Heart left ventricle (tissue), 13 donors: ENCODE data around the gene GPR137.

ENCODE experiments used
- CTCF ChIP-seq, 12 donors: fragments of 200-600 bp; sonication (generic) in 4 of 12; IDR thresholded peaks; one replicate each; pipeline versions ENCODE4 v1.5.0 to v1.8.0; 2018 to 2022; ENCODE audit warnings: antibody characterized with exemption in 12 of 12, mild to moderate bottlenecking in 5 of 12
- POLR2A ChIP-seq, 2 donors: fragments of 450-650 bp; IDR thresholded peaks; one replicate each; pipeline ENCODE4 v1.6.1; 2017; ENCODE audit warnings: antibody characterized with exemption in 2 of 2, mild to moderate bottlenecking in 2 of 2, moderate library complexity in 2 of 2
- donor health status: ischemic (EF 13 %, LVEDD 7.1; RV severe dilation, severe dysfunction).
- donor health status: DM: no; HTN: yes; CAD: no.
- donor health status: DM: no; HTN: no; CAD: no.
- donor health status: ischemic (EF 25% LVEDD 6.9; RV normal size, moderate dysfunction).
- donor health status: ischemic (EF 25% LVEDD 5.7; RV mildly dilated, moderate dysfunction).
- donor health status: ischemic (EF 35%, LVEDD 5.7; RV mildly dilated, moderate dysfunction).
- donor health status: nonischemic (EF 11% LVEDD 7.7; RV severe dilation, severe dysfunction).
- donor health status: DM: yes; HTN: yes; CAD: no.
- donor health status: PGD.
- donor health status: ischemic (EF 29% LVEDD 5.4; RV normal size, mild dysfunction).
- donor health status: nonischemic (EF 23%, LVEDD 6.1; RV moderate dilation, normal function).

DNA sequence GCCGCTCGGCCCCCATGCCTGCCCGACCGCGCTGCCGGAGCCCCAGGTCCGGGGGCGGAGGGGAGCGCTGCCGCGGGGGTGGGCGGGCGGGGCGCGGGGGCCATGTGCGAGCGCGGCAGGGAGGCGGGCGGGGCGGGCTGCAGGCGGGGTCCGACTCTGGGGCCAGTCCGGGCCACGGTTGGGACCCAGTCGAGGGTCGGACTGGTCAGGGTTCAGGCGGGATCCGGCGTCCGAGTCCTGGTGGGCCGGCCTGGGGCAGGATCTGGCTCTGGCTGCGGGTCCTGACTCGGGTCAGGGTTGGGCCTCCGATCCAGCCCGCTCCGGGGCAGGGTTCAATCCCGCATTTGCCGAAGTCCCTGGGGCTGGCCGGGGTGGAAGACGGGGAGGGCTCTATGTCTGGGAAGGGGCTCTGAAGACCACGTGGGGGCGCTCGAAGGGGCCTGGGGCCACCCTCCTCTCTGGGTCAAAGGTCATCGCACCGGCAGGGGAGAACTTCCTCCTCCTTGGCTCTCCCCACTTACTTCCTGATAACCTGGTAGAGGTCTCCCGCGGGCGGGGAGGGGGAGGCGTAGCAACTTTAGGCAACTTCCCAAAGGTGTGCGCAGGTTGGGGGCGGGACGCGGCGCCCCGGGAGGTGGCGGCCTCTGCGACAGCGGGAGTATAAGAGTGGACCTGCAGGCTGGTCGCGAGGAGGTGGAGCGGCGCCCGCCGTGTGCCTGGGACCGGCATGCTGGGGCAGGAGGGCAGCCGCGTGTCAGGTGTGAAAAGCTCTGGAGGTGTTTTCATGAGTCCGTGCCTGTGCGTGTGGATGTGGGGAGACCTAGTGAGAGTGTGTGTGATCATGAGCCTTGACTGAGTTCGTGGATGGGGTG, 20.3 kb downstream of the GPR137 start:
- TF ChIP-seq CTCF (IDR thresholded peaks at IDR 0.05): peak in 10 of 12 donors; percentile 9 to 54 (median 39)
- no peak for TF ChIP-seq POLR2A (IDR thresholded peaks at IDR 0.05)
